IMR-90 (cell line): ENCODE data around the gene RXFP4. TPM values are rescaled to one million over a fixed set of nuclear protein-coding genes. Genes with fewer than 3 reads are reported as not detected.
A peak's percentile ranks its signal among the peaks of the same experiment; 100 is the strongest.
"Not testable (repeated sequence)": the region's sequence is repeated elsewhere in the genome, so short reads cannot be mapped to it uniquely, and the experiment has no call there.

Source experiments
- ATAC-seq: fragments of 200-7000 bp; cut with Tn5 transposase; 2 replicates; pipeline ENCODE4 v1.9.1; 2020; ENCODE audit warnings: low read depth, mild to moderate bottlenecking, moderate library complexity
- BruUV-seq: library from RNA; stranded (reverse); fragments of 400-500 nt; replicated peaks from 2 replicates; lab custom pipeline; 2021; lab: Mats Ljungman, UMichigan
- CTCF ChIA-PET: fragments of 300-600 bp; formaldehyde crosslinking; extraction: SDS; loops from one replicate; lab custom pipeline; 2021; ENCODE audit warnings: antibody characterized with exemption; lab: Yijun Ruan, JAX
- POLR2A ChIA-PET: fragments of 300-600 bp; sonication (Branson Sonifier 250); formaldehyde crosslinking; loops from one replicate; lab custom pipeline; 2022; ENCODE audit warnings: antibody characterized with exemption; ENCODE audit not compliant: unreplicated experiment; lab: Charles Lee
- DNase-seq: peaks from one replicate; pipeline ENCODE4 v3.0.0; 2013
- H2AFZ ChIP-seq: replicated peaks from 2 replicates; pipeline ENCODE3; 2013; ENCODE audit warnings: low read length, mild to moderate bottlenecking; ENCODE audit not compliant: poor library complexity
- H2AK5ac ChIP-seq: 2 replicates; pipeline ENCODE4 v1.6.1; 2013; ENCODE audit warnings: low read depth, low read length, inconsistent platforms
- H2AK9ac ChIP-seq: replicated peaks from 2 replicates; pipeline ENCODE3; 2013; ENCODE audit warnings: mild to moderate bottlenecking, low read depth, low read length, moderate library complexity; ENCODE audit not compliant: poor library complexity
- H2BK120ac ChIP-seq: 2 replicates; pipeline ENCODE4 v1.6.1; 2013; ENCODE audit warnings: low read depth, low read length, inconsistent platforms
- H2BK15ac ChIP-seq: 3 replicates; pipeline ENCODE4 v1.6.1; 2013; ENCODE audit warnings: low read depth, low read length, inconsistent platforms
- H2BK20ac ChIP-seq: 2 replicates; pipeline ENCODE4 v1.6.1; 2013; ENCODE audit warnings: low read depth, mild to moderate bottlenecking, inconsistent platforms, low read length, moderate library complexity
- H2BK5ac ChIP-seq: 2 replicates; pipeline ENCODE4 v1.6.1; 2013; ENCODE audit warnings: mild to moderate bottlenecking, low read depth, low read length, inconsistent platforms; ENCODE audit not compliant: poor library complexity, severe bottlenecking
- H3K14ac ChIP-seq: replicated peaks from 2 replicates; pipeline ENCODE4 v1.6.1; 2013; ENCODE audit warnings: low read depth, low read length, inconsistent platforms
- H3K18ac ChIP-seq: 2 replicates; pipeline ENCODE4 v1.6.1; 2013; ENCODE audit warnings: low read depth, low read length, control low read depth
- H3K23ac ChIP-seq: 2 replicates; pipeline ENCODE4 v1.6.1; 2013; ENCODE audit warnings: low read depth, low read length, inconsistent platforms
- H3K27ac ChIP-seq: 2 replicates; pipeline ENCODE4 v1.5.1; 2013; ENCODE audit warnings: mild to moderate bottlenecking, control low read depth, low read length; ENCODE audit not compliant: insufficient read depth
- H3K27me3 ChIP-seq: 2 replicates; pipeline ENCODE4 v1.6.1; 2013; ENCODE audit warnings: low read length; ENCODE audit not compliant: control insufficient read depth, insufficient read depth
- H3K36me3 ChIP-seq: 2 replicates; pipeline ENCODE4 v1.6.1; 2013; ENCODE audit warnings: low read length, mixed read lengths; ENCODE audit not compliant: control insufficient read depth, insufficient read depth
- H3K4ac ChIP-seq: 2 replicates; pipeline ENCODE4 v1.6.1; 2013; ENCODE audit warnings: low read depth, low read length, inconsistent platforms
- H3K4me1 ChIP-seq: 2 replicates; pipeline ENCODE4 v1.6.1; 2013; ENCODE audit warnings: low read length, mixed read lengths; ENCODE audit not compliant: control insufficient read depth, insufficient read depth
- H3K4me2 ChIP-seq: 2 replicates; pipeline ENCODE4 v1.6.1; 2013; ENCODE audit warnings: low read depth, mild to moderate bottlenecking, control low read depth, low read length, moderate library complexity
- H3K4me3 ChIP-seq: 2 replicates; pipeline ENCODE4 v1.5.1; 2013; ENCODE audit warnings: low read depth, mild to moderate bottlenecking, control low read depth, low read length, moderate library complexity; ENCODE audit not compliant: insufficient read depth
- H3K56ac ChIP-seq: 2 replicates; pipeline ENCODE4 v1.6.1; 2013; ENCODE audit warnings: low read length, inconsistent platforms; ENCODE audit not compliant: insufficient read depth; ENCODE audit errors: extremely low read depth
- H3K79me1 ChIP-seq, 2 experiments: 2 replicates each; pipeline ENCODE4 v1.6.1; 2013; ENCODE audit warnings: low read length in 2 of 2, inconsistent platforms in 1 of 2, low read depth in 1 of 2
- H3K9ac ChIP-seq: 2 replicates; pipeline ENCODE4 v1.6.1; 2013; ENCODE audit warnings: low read depth, low read length, control low read depth
- H3K9me1 ChIP-seq: 2 replicates; pipeline ENCODE4 v1.6.1; 2013; ENCODE audit warnings: low read length, inconsistent platforms; ENCODE audit not compliant: insufficient read depth
- H3K9me3 ChIP-seq: 2 replicates; pipeline ENCODE4 v1.6.1; 2013; ENCODE audit warnings: low read length; ENCODE audit not compliant: control insufficient read depth, insufficient read depth
- H4K20me1 ChIP-seq: 2 replicates; pipeline ENCODE4 v1.6.1; 2013; ENCODE audit warnings: low read length, inconsistent platforms; ENCODE audit not compliant: insufficient read depth
- H4K5ac ChIP-seq: 2 replicates; pipeline ENCODE4 v1.6.1; 2013; ENCODE audit warnings: mild to moderate bottlenecking, low read depth, low read length, control low read depth
- H4K8ac ChIP-seq, 2 experiments: 2 replicates each; pipeline ENCODE4 v1.6.1; 2013; ENCODE audit warnings: low read depth in 2 of 2, low read length in 2 of 2, control low read depth in 1 of 2, inconsistent platforms in 1 of 2
- H4K91ac ChIP-seq: 2 replicates; pipeline ENCODE4 v1.6.1; 2013; ENCODE audit warnings: low read depth, low read length, inconsistent platforms; ENCODE audit not compliant: insufficient read depth
- WGBS, 2 experiments: methylation state at CpG; one replicate each; pipeline versions ENCODE4 v1.1.5 to v1.1.7; 2013; ENCODE audit warnings: missing lambda C conversion rate in 2 of 2; ENCODE audit not compliant: insufficient read length in 1 of 2; ENCODE audit errors: extremely low coverage in 2 of 2; 5-methylcytosine and 5-hydroxymethylcytosine counted together
- dilution Hi-C: fragments of 300-500 bp; cut with HindIII; formaldehyde crosslinking; loops from one replicate; pipeline ENCODE4 v1.14.3; 2018; ENCODE audit warnings: low sequenced_read_pairs; ENCODE audit not compliant: unreplicated experiment
- in situ Hi-C: fragments of 300-500 bp; cut with MboI; formaldehyde crosslinking; loops from 3 replicates; pipeline ENCODE4 v1.14.3; 2019; ENCODE audit warnings: low sequenced_read_pairs, inconsistent platforms, mixed read lengths
- intact Hi-C: fragments of 100-400 bp; cut with micrococcal nuclease; formaldehyde crosslinking; loops from 2 replicates; pipeline ENCODE4 v1.10.0; 2022
- polyA plus RNA-seq, 3 experiments: library from polyadenylated mRNA; depleted of rRNA; stranded (reverse); fragments of >200 nt; gene quantifications; 2 replicates each; pipeline ENCODE4 v1.2.3, GENCODE V29; 2012; ENCODE audit warnings: low replicate concordance in 1 of 3
- total RNA-seq: library from RNA; depleted of rRNA; stranded (reverse); fragments of >200 nt; gene quantifications from 2 replicates; pipeline ENCODE4 v1.2.3, GENCODE V29; 2012

Gene RXFP4
- total and polyA plus RNA-seq, 2 of the 4 experiments (the other 2 are of a cell fraction), result not detected

DNA sequence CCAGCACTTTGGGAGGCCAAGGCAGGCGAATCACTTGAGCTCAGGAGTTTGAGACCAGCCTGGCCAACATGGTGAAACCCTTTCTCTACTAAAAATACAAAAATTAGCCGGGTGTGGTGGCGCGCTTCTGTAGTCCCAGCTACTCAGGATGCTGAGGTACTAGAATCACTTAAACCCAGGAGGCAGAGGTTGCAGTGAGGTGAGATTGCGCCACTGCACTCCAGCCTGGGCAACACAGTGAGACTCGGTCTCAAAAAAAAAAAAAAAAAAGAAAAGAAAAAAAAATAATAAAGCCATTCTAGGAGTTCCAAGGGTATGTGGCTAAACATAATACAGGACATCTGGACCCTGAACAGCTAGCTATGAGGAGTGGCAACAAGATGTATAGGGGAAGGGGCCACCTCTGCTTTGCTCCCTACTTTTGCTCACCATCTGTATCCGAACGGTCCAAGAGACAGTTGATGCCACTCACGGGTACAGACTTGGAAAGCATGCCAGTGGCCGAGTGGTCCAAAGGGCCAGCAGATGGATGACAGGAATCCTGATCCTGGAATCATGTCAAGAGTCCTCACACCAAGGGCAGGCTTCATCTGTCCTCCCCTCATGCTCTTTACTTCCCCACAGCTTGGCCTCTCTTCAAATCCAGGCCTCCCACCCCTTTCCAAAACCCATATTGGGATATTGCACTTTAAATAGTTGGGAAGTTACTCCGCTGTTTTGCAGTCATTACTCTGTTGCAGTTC, 43.6 kb downstream of the RXFP4 start:
- in situ Hi-C loops, result loop anchor here (5.0 kb wide), 1 partner anchor 48 kb away; no protein-coding TSS in a partner anchor
- Histone ChIP-seq H3K14ac (0 out of 2 replicates have a peak overlapping the region, but pooled peaks have one; percentile 58), H4K8ac (peak overlapping the region in 1 of 2 experiments; percentile 10; a peak in 1 of 4 replicates), H3K9me1 (peaks cover 26% of the 10 kb centered on the region), H2BK20ac (peak overlapping the region; percentile 99), H4K91ac (peak overlapping the region; percentile 30), H3K4ac (peak overlapping the region; percentile 63), H3K4me1 (peaks cover 37% of the 10 kb centered on the region), H2BK120ac (peak overlapping the region; percentile 98), H2BK15ac (peak overlapping the region; percentile 78; the same call in 2 of the 3 replicates), H2AK5ac (peak overlapping the region; percentile 95), H3K79me1 (peaks cover 10 to 46% of the 10 kb centered on the region in 2 experiments; a peak in 3 of 4 replicates), H2AK9ac (peak overlapping the region; percentile 19)
- H2BK5ac ChIP-seq, H3K18ac ChIP-seq, dilution Hi-C loops, H3K23ac ChIP-seq, H4K20me1 ChIP-seq, H4K5ac ChIP-seq, H3K9me3 ChIP-seq, H3K27me3 ChIP-seq, H3K27ac ChIP-seq, H3K4me3 ChIP-seq, H3K9ac ChIP-seq, BruUV-seq, H2AFZ ChIP-seq, H3K56ac ChIP-seq, DNase-seq, ATAC-seq, intact Hi-C loops, H3K4me2 ChIP-seq, H3K36me3 ChIP-seq: not testable (repeated sequence)
- CTCF ChIA-PET, result interaction anchor here (0.5 kb wide), 1 partner anchor 17 kb away, joined by 4 read pairs; no protein-coding TSS in a partner anchor
- POLR2A ChIA-PET, result interaction anchor here (0.6 kb wide), 1 partner anchor 29 kb away, joined by 4 read pairs; no protein-coding TSS in a partner anchor
- WGBS, 2 experiments, result 87% methylated on average over 3 of the region's 11 CpGs; no CpG with 5 or more reads in 1 of the 2 experiments
